SKM-1 treated with dmso at 0.1 percent for 144 hours (cell line): ENCODE results near the gene MSMP.

Experiments
- DNase-seq: peaks from one replicate; lab custom pipeline; 2025; ENCODE audit not compliant: unreplicated experiment; lab: John Stamatoyannopoulos, UW

The MSMP gene

DNA sequence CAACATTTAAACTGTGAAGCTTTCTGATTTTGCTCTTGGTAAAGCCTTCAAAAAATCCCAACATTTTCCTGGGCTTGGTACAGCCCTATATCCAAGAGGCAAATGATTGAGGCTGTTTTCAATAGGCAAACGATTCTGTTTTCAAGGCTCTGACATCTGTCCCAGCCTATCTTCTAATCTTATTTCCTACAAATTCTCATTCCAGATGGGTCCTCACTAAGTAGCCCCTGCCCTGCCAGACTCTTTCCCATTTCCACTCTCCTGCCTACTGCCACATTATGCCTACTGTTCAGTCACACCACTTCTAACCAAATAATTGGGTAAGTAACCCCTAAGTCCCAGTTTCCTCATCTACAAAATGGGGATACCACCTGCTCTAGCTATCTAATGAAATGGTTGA is 8.5 kb downstream of the MSMP start:
- DNase-seq, result no peak

DNA sequence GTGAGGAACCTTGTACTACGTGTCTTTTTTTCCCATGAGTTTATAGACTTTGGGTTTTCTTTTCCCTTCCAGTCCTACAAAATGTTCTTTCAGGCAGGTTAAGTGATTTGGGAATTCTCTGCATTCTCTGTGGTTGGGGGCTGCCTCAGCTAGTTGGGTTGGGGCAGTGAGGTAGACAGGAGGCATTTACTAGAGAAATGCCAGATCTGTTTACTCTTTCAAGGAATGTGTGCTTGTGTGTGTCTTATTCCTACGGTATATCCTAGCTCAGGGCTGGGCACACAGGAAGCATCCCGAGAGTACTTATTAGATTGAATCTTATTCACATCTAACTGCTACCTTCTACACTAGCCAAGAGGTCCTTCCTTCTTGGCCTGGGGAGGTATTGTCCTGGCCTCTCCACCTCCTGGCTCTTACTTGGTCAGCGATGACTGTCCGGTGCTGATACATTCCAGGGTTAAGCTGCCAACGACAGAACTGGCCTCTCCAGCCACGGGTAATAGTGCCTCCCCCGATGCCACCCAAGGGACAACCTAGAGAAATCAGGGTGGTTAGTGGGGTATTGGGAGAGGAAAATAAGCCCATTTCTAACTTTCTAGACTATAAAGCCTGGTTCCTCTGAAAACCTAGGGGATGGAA is 10.1 kb downstream of the MSMP start:
- no peak for DNase-seq

DNA sequence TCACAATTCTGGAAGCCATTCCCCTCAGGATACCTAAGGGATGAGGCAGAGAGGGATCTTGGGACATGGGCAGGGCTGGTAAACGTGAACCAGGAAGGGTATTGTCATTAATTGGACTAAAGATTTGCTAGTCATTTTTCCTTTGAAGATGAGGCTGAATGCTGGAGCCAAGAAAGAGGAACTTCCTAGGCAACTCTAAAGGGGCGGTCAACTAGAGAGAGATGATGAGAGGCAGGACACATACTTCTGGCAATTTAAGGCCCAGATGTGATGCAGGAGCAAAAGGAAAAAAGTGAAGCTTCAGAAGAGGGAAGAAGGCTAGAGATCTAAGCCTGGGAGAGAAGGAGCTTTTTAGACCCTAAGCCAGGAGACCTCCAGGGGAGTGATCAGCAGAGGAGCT is 10.6 kb downstream of the MSMP start:
- DNase-seq, result no peak

DNA sequence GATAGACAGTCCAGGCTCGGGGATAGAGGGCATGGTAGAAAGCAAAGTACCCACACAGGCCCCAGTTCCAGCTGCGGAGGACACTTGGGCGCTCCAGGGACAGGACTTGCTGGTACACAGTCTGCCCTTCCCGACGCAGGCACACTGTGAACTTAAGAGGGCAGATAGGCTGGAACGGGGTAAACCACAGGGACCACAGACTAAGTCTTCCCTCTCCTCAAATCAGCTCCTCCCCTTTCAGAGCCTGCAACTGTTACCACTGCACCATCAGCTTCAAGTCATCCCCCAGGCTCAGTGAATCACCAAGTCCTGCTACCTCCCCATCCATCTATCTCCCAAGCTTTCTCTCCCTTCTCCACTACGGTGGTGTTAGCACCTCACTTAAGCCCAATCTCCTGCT is 12.3 kb downstream of the MSMP start:
- DNase-seq, result no peak

DNA sequence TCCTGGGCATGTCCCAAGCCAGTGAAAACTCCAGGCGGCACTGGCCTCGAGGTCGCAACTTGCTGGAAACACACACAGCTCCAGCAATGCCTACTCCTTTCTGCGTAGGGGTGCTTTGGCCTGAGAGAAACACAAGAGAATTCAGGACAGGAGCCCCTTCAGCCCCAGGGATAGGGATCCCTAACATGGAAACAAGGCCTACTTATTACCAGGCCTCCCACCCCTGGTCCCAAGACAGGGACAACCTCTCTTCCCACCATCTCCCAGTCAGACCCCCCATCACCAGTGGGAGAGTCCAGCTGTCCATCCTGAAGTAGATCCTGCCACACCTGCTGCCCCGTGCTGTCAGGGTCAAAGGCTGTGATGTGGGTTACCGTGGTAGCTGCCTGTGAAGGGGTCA is 13.8 kb downstream of the MSMP start:
- no peak for DNase-seq

DNA sequence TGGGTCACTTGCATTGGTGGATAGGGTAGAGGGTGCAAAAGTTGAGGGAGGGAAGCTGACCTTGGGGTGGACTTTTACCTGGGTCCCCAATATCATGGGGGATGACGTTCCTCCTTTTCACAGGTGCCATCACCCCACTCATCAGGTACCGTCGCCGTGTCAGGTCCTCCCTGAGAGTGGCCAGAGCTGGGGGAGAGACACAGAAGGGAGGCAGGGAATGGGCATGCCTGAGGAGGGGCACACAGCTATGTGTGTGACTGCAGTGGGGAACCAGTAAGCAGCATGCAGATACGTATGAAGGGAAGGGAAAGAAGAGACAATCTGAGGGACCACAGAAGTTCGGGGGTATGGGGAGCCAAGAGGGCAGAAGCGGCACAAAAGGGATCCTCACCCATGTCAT is 15.2 kb downstream of the MSMP start:
- DNase-seq, result no peak

DNA sequence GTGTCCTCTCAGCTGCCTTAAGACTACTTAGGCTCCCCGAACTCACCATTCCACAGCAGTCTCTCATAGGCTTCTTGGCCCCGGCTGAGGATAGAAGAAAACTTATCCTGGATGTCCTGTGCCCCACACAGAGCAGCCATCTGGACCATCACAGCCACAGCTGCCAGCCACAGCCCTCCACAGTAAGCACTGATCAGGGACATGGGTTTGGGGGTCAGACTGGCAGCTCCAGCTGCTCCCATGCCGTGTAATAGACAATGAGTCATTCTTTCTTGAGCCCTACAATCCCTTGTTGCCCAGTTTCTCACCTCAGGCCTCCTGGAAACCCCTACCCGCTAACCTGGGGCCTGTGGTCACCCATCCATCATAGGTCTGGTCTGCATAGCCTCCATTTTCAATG is 15.9 kb downstream of the MSMP start:
- no peak for DNase-seq

DNA sequence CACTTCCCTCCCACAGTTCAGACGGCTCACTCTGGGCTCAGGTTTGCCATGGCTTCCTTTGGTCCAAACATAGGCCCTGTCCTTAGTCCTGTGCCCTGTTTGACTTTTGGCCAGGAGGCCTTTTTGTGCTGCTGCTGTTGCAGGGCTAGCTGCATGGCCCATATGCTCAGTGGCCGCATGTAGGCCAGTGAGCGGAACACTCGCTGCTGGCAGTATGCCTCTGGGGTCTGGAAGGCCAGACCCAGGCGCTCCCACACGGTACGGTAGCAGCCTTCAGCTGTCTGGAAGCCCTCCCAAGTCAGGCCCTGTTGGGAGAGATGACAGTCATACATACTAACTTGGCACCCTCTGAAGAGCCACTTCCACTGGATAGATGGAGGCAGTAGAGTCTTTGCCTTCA is 16.9 kb downstream of the MSMP start:
- no peak for DNase-seq

DNA sequence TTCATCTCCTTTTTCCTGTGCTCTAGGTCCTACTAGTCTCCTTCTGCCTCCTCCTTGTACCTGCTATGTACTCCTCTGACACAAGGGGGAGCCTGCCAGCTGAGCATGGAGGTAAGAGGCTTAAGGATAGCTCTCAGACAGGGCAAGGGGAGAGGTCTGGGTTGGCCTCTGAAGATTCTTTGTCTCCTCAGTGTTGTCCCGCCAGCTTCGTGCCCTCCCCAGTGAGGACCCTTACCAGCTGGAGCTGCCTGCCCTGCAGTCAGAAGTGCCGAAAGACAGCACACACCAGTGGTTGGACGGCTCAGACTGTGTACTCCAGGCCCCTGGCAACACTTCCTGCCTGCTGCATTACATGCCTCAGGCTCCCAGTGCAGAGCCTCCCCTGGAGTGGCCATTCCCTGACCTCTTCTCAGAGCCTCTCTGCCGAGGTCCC is 17.9 kb downstream of the MSMP start:
- peak; percentile 74 for DNase-seq

DNA sequence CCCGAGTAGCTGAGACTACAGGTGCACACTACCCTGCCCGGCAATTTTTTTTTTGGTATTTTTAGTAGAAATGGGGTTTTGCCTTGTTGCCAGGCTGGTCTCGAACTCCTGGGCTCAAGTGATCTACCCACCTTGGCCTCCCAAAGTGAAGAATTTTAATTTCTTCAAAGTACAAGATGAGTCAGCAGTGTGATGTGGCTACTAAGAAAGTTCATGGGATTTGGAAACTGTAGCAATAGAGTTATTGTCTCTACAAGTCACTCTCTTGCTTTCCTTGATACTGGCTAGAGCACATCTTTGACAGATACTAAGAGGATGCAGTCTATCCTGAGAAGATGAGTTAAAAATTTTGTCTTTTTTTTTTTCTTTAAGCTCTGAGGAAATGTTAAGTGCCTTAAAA is 20.0 kb downstream of the MSMP start:
- DNase-seq, result no peak

DNA sequence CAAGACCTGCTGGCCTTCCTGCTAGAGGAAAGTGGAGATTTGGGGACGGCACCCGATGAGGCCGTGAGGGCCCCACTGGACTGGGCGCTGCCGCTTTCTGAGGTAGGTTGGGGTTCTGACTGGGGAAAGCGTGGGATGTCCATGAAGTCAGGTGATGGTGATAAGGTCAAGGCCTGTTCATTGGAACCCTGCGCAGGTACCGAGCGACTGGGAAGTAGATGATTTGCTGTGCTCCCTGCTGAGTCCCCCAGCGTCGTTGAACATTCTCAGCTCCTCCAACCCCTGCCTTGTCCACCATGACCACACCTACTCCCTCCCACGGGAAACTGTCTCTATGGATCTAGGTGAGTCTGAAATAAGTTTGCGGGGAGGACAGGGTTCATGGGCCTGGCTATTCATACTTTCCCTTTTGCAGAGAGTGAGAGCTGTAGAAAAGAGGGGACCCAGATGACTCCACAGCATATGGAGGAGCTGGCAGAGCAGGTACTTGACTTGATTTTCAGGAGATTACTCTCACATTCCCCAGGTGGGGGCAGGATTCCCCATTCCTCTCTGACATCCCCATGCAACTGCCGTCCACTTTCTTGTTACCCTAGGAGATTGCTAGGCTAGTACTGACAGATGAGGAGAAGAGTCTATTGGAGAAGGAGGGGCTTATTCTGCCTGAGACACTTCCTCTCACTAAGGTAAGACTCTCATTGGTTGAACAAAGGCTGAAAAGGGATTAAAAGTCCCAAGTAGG is 21.1 kb downstream of the MSMP start:
- no peak for DNase-seq

DNA sequence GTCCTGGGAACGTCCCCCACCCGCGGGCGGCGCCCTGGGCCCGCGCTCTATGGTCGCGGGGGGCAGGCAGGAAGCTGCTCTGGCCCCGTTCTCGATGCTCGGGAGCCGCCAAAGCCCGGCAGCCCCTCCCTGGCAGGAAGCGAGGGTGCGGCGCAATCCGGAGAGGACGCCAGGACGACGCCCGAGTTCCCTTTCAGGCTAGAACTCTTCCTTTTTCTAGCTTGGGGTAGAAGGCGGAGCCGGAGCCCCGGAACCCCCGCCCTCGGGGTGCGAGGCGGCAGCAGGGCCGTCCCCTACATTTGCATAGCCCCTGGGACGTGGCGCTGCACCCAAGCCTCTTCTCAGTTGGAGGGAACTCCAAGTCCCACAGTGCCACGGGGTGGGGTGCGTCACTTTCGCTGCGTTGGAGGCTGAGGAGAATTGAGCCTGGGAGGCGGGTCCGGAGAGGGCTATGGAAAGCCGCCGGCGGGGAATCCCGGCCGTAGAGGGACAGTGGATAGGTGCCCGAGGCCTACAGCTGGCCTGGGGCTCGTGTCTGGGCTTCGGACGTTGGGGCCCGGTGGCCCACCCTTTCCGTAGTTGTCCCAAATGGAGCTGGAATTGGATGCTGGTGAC is 21.8 kb downstream of the MSMP start, which contains the start of the genes CREB3 and TLN1:
Gene CREB3, plus strand, starts transcription at position 482 of the 615 bp plus-strand sequence. Its CDS starts 107 bp downstream, at position 589.
Gene TLN1, minus strand, starts transcription at position 11 of the 615 bp plus-strand sequence. CDS start 6,501 bp downstream, outside the sequence.
- DNase-seq, result peak; percentile 98

DNA sequence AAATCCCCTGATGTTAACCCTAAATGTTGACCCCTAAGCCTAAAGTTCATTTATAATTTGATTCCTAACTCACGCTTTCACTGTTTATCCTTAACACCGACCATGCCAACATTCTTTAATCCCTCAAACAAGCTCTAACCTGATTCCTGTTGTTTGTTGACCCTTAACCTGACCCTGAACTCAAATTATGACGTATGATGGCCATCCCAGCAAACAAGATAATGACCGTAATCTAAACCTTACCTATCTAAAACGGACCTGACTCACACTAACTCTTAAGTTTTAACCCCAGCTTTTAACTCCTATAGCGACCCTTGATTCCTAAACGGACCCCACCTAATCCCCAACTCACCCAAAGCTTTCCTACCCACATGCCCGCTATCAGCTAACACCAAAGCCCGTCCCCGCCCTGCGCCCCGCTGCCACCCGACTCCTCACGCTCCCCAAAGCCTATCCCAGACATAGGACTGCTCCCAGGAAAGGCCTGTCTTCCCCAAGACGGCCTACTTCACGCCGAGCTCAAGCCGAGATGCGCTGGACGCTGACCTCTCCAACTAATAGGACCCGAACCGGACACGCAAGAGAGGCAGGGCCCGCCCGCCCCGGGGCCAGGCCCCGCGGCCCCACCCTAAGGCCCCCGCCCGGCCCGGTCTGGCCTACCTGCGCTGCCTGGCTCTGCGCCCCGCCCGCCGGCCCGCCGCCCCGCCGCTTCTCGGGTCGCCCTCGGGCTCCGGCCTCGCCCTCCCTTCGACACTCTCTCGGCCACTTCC is 22.5 kb downstream of the MSMP start:
- no peak for DNase-seq

DNA sequence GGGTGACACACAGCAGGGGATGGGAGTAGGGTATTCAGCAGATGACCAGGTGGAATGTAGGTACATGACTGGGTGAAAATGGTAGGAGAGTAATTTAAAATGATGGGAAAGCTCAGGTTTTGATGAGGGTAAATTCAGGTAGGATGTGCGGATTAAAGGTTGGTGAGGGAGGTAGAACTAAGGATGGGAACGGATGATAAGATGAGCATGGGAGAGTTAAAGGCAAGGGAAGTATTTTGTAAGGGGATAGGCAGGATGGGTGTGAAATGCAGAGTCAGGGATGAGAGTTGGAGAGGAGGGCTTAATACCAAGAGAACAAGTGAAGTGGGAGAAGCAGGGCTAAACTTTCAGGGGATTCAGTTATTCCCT is 23.6 kb downstream of the MSMP start:
- no peak for DNase-seq

DNA sequence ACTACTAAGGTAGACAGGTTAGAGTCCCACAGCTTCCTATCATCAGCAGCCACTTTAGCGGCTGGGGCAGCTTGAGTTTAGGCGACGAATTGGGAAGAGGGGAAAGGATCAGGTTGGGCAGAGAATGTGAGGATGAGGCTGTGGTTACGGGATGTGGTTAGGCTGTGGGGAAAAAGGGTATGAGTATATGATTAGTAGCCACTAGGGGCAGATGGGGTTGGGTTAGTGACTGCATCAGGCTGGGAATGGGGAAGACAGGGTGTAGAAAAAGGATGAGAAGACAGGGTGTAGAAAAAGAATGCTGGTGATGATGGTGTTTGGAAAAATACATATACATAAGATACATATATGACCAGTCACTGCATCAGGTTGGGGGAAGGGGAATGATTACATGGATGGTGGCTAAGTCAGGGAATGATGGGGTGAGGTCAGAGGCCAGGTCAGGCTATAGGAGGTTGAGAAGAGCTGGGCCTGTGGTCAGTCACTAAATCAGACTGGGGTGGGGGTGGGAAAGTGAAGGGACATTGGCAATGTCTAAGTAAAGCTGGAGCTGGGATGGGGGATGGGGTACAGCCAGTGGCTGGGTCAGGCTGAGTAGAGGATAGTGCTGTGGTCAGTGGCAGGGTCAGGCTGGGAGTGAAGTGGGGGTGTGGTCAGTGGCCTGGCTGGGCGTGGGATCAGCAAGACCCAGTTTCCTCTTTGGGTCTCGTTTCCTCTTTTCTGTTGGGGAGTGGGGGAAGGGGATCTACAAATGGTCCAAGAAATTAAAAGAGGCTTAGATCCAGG is 24.2 kb downstream of the MSMP start:
- peak; percentile 76 for DNase-seq

DNA sequence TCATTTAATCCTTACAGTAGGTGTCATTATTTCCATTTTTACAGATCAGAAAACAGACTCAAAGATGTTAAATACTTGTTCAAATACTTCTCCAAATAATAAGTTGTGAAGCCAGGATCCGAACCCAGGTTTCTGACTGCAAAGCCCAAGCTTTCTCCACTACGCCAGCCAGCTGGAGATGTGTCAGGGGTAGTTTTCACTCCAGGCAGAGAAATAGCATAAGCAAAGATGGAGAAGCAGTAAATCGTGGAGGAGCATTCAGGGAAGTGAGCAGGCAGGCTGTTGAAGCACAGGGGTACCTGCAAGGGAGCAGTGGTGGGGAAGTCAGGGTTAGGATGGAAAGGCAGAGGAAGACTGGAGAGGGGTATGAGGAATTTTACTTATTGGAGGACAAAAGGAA is 25.0 kb downstream of the MSMP start:
- DNase-seq, result no peak

DNA sequence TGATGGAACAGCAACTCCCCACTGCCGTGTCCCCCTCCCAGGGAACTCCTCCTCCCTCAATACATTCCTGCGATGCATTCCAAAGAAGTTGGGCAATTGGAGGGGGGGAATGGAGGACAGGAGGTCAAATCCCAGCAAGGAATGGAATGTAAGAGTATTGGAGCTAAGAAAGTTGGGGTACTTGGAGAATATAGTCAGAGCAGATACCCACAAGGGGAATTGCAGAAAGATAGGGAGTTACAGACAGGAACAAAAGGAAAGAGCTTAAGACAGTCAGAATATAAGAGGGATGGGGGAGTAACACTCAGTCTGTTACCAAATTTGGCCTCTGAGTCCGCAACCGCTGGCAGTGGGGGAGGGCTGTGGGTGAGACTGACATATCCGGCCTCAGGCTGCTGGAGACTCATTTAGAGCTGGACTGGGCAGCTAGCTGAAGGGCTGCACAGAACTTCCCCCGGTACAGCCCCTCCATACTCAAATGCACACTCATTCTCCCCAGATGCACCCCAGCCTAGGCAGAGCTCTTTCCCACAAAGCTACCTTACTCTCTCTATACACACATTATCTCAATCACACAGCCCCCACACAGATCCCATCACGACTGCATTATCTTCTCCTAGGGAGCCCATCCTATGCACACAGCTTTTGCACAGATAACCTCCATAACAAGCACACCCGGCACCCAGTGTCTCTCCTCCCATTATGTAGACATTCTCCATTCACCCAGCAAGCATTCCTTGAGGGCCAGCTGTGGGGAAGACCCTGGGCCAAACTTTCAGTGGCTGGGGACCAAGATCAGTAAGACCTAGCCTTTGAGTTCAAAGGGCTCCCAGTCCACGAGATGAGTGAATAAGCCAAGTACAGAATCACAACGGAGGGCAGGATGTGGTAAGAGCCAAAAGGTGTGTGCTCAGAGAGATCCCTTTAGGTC is 25.8 kb downstream of the MSMP start:
- peak; percentile 56 for DNase-seq

DNA sequence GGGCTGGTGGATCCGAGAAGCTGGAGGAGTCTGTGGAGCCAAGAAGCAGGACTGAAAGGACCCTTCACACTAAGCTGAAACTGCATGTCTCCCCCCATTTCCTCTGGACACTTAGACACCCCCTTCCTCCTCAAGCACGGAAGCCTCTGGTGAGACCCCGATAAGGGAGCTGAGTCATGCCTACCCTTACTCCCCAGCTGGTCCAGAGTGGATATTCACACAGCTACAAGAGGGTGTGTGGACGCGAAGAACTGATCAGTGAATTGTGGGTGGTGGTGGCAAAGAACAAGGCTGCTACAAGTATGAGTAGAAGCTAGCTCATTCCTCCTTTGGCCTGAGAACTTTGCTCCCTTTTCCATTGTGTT is 26.4 kb downstream of the MSMP start:
- DNase-seq, result no peak

DNA sequence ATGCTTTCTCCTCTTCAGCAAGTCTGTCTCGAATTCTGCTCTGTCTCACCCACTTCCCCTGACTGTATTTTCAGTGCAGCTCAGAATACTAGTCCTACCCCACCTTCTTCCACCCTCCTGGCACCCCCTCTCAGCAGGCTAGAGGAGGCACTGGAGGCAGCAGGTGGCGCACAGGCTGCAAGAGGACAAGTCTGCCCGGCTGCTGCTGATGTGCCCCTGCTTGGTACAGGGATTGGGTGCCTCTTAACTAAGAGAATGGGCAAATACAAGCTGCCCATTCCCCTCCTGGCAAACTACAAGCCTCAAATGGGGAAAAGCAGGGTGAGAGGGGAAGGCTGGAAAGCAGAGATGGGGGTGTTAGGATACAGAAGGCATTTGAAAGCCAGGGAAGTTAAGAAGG is 27.1 kb downstream of the MSMP start:
- DNase-seq, result peak; percentile 15

DNA sequence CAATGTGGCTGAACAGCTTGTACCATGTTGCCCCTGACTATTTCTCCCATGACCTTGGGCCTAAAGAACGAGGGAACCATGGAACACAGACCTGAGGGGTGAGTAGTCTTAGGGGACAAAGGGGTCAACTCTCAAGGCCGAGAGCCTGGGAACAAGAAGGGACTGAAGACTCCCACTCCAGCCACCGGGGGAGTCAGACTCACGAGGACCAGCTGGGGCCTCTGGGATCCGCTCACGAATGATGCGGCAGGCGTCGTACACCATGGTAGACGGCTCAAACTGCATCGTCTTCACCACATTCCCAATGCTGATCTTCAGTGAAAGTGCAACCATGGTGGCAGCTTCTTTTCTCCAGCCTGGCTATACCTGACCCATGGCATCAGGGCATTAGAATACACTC is 28.7 kb downstream of the MSMP start:
- DNase-seq, result no peak
